Prostate gland (tissue), 2 donors: Measurements from ENCODE around the gene LRRC28. TPM values are rescaled to one million over a fixed set of nuclear protein-coding genes. Genes with fewer than 3 reads are reported as not detected.

Experiments
- DNase-seq: peaks from one replicate; pipeline ENCODE4 v3.0.0-alpha.2; 2019; ENCODE audit warnings: low spot score
- H3K27ac ChIP-seq, 2 donors: fragments of 200-600 bp; sonication (generic); 2 replicates each; pipeline ENCODE4 v1.5.1; 2017 to 2019
- H3K27me3 ChIP-seq: fragments of 200-600 bp; sonication (generic); replicated peaks from 2 replicates; pipeline ENCODE4 v1.5.1; 2019; ENCODE audit not compliant: insufficient read depth
- H3K36me3 ChIP-seq, 2 donors: fragments of 200-600 bp; sonication (generic); 1 replicate in 1 of 2; 2 replicates in 1 of 2; pipeline versions ENCODE4 v1.5.1 to v1.8.1; 2017 to 2019
- H3K4me1 ChIP-seq: fragments of 200-600 bp; sonication (generic); replicated peaks from 2 replicates; pipeline ENCODE4 v1.5.1; 2019
- H3K4me3 ChIP-seq, 2 donors: fragments of 200-600 bp; sonication (generic); 2 replicates each; pipeline ENCODE4 v1.5.1; 2017 to 2019
- H3K9me3 ChIP-seq: fragments of 200-600 bp; sonication (generic); 2 replicates; pipeline ENCODE4 v1.5.1; 2017
- CTCF ChIP-seq, 4 experiments: fragments of 200-600 bp in 2 of 4; fragments of 450-650 bp in 2 of 4; sonication (generic) in 2 of 4; IDR thresholded peaks; 1 replicate in 3 of 4; 2 replicates in 1 of 4; pipeline ENCODE4 v1.5.1; 2016 to 2019; ENCODE audit warnings: antibody characterized with exemption in 4 of 4, mild to moderate bottlenecking in 2 of 4, moderate library complexity in 2 of 4
- POLR2A ChIP-seq: fragments of 450-650 bp; IDR thresholded peaks from one replicate; pipeline ENCODE4 v1.6.1; 2016; ENCODE audit warnings: antibody characterized with exemption, mild to moderate bottlenecking
- POLR2AphosphoS5 ChIP-seq: sonication (generic); formaldehyde crosslinking; IDR thresholded peaks from one replicate; pipeline ENCODE4 v1.6.1; 2017; ENCODE audit warnings: antibody characterized with exemption
- WGBS: methylation state at CpG from one replicate; pipeline ENCODE4 v1.1.5; 2018; 5-methylcytosine and 5-hydroxymethylcytosine counted together
- intact Hi-C: fragments of 100-400 bp; cut with DNase I; formaldehyde crosslinking; loops from one replicate; pipeline ENCODE4 v1.14.2; 2022
- total RNA-seq, 2 donors: library from RNA; depleted of rRNA; stranded (reverse); fragments of >200 nt; gene quantifications; one replicate each; pipeline ENCODE4 v1.1.0, GENCODE V29; 2016

LRRC28 gene
- total RNA-seq, 2 donors from 2014 or later, result 16.0 to 36.8 TPM

GRCh38 chr15:99306694-99307338, 55.5 kb downstream of the LRRC28 start:
- H3K4me1 ChIP-seq, result no peaks in the 10 kb centered on the region
- no peaks in the 10 kb centered on the region for H3K27me3 ChIP-seq
- 33% methylated on average over 8 of the region's 8 CpGs for WGBS
- no peak overlapping the region for H3K4me3 ChIP-seq
- peak overlapping the region; percentile 3 to 48 for H3K27ac ChIP-seq
- intact Hi-C loops, result no loop called here
- H3K36me3 ChIP-seq, result no peaks in the 10 kb centered on the region
- no peak for TF ChIP-seq POLR2AphosphoS5
- no peak for TF ChIP-seq CTCF (IDR thresholded peaks at IDR 0.05)
- no peak for TF ChIP-seq POLR2A
- no peaks in the 10 kb centered on the region for H3K9me3 ChIP-seq
- DNase-seq, result peak; percentile 37

- H3K4me1 ChIP-seq, result no peaks in the 10 kb centered on the region
- intact Hi-C loops, result no loop called here
- no peaks in the 10 kb centered on the region for H3K9me3 ChIP-seq
- H3K27me3 ChIP-seq, result no peaks in the 10 kb centered on the region
- H3K36me3 ChIP-seq, result no peaks in the 10 kb centered on the region
- H3K27ac ChIP-seq, result no peak overlapping the region
- DNase-seq, result no peak
- TF ChIP-seq CTCF (IDR thresholded peaks at IDR 0.05), result no peak
- TF ChIP-seq POLR2AphosphoS5, result no peak
- H3K4me3 ChIP-seq, result no peak overlapping the region
- WGBS, result 70% methylated on average over 6 of the region's 6 CpGs
Observed at GRCh38 chr15:99307735-99308134, 56.5 kb downstream of the LRRC28 start.

- H3K9me3 ChIP-seq, result no peaks in the 10 kb centered on the region
- intact Hi-C loops, result no loop called here
- no peak overlapping the region for H3K27ac ChIP-seq
- no peak for DNase-seq
- no peaks in the 10 kb centered on the region for H3K27me3 ChIP-seq
- TF ChIP-seq POLR2AphosphoS5 (no peak), POLR2A (no peak), CTCF (IDR thresholded peaks at IDR 0.05) (no peak)
- H3K4me3 ChIP-seq, result no peak overlapping the region
- no peaks in the 10 kb centered on the region for H3K4me1 ChIP-seq
- WGBS, result 91% methylated on average over 5 of the region's 5 CpGs
- H3K36me3 ChIP-seq, result no peaks in the 10 kb centered on the region
Observed at GRCh38 chr15:99310745-99311144, 59.5 kb downstream of the LRRC28 start.

DNA sequence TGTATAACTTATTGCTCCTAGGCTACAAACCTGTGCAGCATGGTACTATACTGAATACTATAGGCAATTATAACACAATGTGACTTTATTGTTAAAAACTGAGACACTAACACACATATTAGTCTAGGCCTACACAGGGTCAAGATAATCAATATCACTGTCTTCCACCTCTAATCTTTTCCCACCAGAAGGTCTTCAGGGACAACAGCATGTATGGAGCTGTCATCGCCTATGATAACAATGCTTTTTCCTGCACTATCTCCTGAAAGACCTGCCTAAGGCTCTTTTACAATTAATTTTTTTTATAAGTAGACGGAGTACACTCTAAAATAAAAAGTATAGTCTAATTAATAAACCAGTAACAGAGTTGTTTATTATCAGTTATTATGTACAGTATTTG, 60.9 kb downstream of the LRRC28 start:
- H3K36me3 ChIP-seq, result no peaks in the 10 kb centered on the region
- H3K9me3 ChIP-seq, result no peaks in the 10 kb centered on the region
- no peak overlapping the region for H3K4me3 ChIP-seq
- H3K27ac ChIP-seq, result no peak overlapping the region
- 74% methylated on average over 2 of the region's 2 CpGs for WGBS
- H3K4me1 ChIP-seq, result no peaks in the 10 kb centered on the region
- no peak for DNase-seq
- no peaks in the 10 kb centered on the region for H3K27me3 ChIP-seq
- intact Hi-C loops, result no loop called here
- TF ChIP-seq POLR2A, result no peak
- no peak for TF ChIP-seq POLR2AphosphoS5
- TF ChIP-seq CTCF (IDR thresholded peaks at IDR 0.05), result no peak

DNA sequence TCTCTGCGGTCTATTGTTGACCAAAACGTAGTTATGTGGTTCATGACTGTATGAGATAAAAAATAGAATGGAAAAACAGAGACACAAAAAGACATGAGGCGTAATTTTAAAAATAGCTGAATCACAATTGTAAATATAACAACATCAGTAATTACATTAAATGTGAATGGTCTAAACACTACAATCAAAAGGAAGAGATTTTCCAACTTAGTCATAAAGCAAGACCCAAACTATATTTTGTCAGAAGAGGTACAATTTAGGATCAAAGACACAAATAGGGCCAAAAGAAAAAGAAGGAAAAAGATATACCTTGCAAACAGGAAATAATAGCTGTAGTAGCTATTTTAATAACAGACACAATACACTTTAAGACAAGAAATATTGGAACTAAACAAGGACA, 61.5 kb downstream of the LRRC28 start:
- 96% methylated on average over 3 of the region's 3 CpGs for WGBS
- no peak overlapping the region for H3K27ac ChIP-seq
- no peak for DNase-seq
- H3K4me1 ChIP-seq, result no peaks in the 10 kb centered on the region
- H3K36me3 ChIP-seq, result no peaks in the 10 kb centered on the region
- H3K27me3 ChIP-seq, result no peaks in the 10 kb centered on the region
- no peak overlapping the region for H3K4me3 ChIP-seq
- no peak for TF ChIP-seq POLR2AphosphoS5
- TF ChIP-seq CTCF (IDR thresholded peaks at IDR 0.05), result no peak
- no peak for TF ChIP-seq POLR2A
- intact Hi-C loops, result no loop called here
- H3K9me3 ChIP-seq, result no peaks in the 10 kb centered on the region
